CD4-positive, alpha-beta T cell treated with Interleukin-12 subunit alpha and Interleukin-12 subunit beta, for 1 hour (primary cell): ENCODE results near the gene NRG3.

Experiments used
- DNase-seq: peaks from one replicate; pipeline ENCODE4 v3.0.0-alpha.2; 2020

Gene NRG3

DNA sequence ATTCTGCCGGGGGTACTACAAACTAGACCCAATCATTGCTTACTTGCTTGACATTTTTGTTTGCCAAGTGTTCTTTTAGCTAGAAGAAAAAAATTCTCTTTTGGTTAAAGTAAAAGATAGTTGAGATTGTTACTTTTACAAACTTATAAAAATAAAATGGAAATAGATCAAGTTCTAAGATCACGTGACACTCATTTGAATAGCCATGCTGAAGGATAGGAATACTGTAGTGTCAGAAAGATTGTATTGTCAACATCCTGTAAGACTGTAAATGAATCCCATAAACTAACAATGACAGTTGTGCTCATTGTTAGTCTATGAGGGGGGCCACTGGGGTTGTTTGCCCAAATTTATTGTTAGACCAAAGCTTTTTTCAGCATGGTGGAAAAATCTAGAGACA is 10.5 kb downstream of the NRG3 start:
- no peak for DNase-seq

DNA sequence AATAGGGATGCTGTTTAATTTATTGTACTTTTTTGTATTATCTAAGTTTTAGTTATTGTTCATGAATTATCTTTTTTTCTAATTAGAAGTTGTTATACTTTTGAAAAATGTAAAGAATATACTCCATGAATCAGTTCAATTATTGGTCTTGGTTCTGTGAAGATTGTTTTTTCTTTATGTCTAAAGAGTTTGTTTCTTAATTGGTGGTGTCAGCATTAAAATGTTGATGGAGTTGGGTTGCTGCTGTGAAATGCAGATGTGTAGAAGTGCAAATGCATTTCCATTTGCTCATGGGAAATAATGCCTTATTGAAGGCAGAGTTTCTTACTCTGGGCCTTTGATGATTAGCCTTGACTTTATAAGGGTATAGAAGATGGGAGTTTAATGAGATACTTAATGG is 11.9 kb downstream of the NRG3 start:
- no peak for DNase-seq

DNA sequence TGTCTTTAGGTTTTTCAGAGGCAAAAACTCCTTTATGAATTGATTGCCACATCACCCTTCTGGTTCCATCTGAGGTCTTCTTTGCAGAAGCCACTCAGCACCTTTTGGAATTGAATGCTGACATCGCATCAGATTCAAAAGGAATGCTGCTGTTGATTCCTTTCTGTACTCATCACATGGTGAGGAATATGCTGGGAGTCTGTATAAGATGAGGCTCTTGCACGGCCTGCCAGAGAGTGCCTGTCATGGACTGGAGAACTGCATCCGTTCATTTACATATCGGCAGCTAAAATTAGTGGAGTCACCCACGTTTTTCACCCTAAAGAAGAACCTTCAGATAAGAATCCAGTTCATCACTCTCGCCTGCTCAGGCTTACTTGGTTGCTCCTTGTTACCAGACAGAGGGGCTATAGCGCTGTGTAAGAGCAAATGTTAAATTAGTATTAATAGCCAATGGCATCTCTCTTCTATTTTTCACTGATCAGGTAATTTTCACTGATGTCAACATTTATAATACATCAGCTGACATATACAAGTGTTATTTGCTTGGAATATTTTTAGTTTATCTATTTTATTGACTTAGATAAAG is 14.3 kb downstream of the NRG3 start:
- DNase-seq: no peak

DNA sequence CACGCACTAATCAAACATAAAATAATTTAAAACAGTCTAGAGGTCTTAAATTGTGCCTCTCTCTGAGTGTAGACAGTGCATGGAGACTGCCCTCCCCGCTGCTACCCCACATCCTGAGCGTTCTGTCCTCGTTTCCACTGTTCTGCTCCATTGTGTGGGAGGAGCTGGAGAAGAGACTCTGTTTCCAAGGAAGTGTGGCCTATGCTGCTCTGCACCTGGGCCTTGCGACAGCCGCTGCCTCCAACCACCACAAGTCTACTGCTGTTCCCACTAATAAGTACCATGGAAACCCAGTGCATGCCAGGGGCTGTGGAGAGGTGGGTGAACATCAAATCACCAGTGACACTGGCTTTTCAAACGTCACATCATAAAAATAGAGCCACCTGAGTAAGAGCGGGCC is 19.6 kb downstream of the NRG3 start:
- no peak for DNase-seq

DNA sequence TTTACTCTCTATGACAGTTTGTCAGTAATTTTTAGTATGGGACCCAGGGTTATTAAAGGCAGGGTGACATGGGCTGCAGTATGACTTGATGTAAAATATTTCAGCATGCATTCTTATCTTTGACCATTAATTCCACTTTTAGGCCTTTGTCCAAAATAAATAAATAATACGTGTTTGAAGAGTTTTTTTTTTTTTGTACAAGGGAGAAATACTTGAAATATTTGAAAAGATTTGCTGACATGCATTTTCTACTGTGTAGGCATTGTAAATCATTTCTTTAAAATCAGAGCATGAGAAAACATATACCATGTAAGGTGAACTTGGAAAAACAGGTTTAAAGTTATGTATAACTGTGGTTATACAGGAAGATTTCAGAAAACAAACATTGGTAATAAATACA is 23.5 kb downstream of the NRG3 start:
- no peak for DNase-seq

DNA sequence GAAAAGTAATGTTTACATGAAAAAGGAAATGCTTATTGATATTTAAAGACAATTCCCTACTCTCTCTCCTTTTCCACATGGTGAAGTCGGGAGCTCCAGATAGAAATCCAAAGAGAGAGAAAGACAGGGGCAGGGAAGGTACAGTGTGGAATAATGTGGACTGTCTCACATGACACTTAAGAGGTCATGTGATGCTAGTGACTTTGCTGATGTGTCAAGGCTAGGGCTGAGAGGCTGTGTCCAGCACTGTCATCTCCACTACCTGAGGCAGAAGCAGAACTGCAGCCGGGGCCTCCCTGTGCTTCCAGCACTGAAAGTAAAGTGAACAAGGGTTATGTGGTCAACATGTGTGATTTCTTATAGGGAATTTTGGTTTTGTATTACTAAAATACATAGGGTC is 26.0 kb downstream of the NRG3 start:
- no peak for DNase-seq

DNA sequence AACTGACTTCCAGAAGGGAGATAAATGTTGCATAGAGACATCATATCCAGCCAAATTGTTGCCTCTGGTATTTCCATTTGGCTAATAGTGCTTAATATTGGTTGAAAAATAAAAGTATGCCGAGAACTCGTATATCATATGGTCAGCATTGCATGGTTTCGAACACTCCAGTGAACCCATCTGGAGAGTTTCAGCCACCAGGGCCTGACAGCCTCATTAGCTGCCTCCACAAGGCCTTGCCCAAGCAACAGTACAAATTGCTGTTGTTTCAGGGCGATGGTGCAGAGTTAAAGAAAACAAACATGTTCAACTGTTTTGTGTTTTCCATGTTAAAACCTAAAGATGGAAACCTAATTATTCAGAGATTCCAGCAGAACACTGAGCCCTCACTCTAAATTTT is 28.5 kb downstream of the NRG3 start:
- no peak for DNase-seq

DNA sequence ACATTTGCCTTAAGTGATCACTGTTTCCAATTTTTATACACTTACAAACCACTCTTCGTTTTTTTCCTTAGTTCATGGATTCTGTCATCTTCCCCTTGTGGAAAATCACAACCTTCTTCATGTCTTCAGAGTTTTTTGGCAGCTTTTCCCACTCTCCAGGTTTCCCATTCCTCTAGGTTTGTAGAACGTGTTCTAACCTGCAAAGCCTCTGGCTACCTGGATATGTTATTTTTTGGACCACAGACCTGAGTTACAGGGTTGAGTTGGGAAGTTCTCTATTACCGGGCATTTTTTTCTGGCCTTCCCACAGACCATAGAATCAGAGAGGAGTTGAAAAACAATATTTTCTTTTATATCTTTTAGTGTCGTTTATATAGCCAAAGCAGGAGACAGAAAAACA is 30.2 kb downstream of the NRG3 start:
- DNase-seq: no peak

DNA sequence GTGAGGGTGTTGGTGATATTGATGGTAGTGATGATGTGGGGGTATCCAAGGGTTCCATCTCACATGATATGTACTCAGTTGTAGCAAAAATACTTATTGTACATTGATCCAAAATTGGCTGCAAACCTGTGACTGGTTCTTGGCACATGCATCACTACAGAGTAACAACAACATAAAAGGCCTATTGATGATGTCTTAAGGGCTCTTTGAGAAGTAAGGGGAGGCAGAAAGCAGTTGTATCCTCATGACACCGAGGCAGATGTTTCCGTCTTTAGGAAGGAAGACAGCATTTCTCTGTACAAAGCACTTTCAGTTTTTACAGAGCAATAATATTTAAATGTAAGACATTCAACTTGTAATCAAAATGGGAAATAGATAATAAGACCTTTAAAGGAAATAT is 34.5 kb downstream of the NRG3 start:
- DNase-seq: no peak

DNA sequence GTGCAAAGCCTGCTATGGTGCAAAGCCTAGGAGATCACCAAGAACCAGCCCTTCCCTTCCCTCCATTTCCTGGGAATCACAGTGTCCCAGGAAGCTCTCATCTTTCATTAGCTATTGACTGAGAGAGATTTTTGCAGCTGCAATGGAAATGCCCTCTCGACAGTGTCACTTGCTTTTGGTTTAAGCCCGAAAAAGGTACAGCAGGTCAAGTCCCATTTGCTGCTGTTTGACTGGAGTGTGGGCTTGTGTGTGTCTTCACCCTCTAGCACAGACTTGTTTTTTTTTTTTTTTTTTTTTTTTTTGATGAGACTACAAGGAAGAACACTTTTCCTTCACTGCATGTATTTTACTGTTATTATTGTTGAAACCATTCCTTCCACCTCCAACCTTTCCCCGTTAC is 36.3 kb downstream of the NRG3 start:
- DNase-seq: no peak

DNA sequence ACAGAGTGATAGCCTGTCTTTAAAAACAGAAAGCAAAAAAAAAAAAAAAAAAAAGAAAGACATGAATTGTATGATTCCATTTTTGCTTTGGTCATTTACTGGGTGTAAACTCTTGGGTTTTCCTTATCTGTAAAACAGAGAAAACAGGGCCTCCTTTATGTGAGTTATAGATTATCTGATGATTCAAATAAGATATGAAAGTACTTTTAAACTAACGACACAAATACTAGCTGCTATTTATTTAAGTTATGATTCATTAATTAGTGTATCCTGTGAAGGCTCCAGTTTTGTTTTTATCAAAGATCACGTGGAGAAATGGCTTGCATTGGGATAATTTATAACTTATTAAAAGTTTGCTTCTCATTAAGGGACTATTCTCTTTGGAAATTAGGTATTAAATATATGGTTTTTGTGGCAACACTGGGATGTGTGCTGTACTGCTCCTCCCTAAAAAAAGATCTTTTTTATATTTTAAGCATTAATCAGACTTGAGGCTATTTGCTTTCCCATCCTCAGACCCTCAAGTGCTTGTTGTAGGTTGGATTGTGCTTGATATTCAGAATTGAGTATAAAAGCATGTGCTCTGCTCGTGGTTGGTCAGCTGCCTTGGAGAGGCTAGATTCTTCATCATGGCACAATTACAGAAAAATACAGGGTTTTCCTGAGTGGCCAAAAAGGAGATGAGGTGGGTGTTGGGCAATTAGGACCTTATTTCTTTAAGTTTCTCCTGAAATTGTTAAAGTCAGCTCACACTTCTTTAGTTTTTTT is 39.9 kb downstream of the NRG3 start:
- no peak for DNase-seq

DNA sequence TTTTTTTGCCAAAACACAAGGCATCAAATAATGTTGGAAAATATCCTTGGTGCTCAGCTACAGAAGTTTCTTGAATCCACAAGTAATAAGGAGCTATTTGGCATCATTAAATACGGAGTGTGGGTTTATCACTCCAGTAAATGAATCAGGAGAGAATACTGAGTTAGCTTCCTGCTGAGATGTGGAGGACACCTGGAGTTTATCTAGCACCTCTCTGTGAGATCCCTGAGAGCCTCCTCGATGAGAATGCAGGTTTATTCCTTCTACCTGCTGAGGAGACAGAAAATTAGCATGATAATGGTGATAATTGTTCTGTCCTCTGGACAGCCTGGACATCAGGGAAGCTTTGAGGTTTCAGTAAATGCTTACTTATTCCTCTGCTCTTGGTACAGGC is 40.5 kb downstream of the NRG3 start:
- no peak for DNase-seq

DNA sequence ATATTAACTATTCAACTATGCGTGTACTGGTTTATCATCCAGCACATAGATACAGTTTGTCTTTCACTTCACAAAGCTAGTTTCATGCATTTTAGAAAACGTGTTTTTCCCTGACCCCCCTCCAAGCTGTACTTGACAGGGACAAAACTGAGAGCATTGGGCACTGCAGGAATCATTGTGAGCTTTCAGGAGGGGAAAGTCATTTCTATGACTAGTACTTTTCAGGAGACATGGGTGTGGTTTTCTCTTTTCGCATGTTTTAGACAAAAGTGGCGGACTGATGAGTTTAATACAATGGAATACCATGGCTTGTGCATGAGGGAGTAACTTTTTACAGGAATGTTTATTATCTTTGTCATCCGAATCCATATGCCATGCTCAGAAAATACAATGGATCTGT is 42.7 kb downstream of the NRG3 start:
- DNase-seq: no peak

DNA sequence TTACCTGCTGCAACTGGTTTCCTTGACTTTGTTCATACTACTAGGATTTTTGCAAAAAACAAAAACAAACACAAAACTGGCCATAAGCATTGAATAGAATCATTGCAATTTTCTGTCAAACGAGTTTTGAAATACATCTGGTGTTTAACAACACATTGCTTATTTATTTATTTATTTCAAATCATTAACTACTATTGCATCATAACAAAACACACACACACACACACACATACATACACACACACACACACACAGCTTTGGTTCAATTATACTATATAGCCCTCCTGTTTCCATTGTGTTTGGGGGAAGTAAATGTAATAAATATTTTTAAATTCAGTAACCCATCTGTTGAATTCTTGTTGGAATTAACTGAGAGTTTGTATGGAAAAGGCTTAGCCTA is 43.8 kb downstream of the NRG3 start:
- DNase-seq: no peak

DNA sequence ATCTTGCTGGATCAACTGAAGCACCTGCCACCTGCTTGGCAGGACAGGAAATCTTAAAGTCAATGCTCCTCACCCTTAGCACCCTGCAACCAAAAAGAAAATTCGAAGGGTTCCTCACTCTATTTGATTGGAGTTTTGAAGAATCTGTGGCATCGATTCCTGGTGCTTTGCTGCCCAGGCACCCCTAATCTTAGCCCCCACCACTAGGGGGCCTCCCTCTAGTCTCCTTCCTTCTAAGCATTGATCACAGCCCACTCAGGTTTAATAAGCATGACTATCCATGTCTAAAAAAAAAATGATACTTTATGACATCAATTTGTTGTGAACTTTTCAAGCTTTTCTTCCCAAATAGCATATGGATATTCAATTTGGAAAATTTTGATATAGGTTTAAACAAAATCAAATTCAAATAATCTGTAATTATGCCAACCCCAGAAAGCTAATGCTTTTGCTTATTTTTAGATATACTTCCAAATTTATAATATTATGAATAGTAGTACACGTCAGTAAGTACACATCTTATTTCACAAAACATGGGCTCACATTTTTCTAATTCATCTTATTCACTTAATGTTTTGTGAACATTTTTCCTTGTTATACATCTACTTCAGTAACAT is 45.3 kb downstream of the NRG3 start:
- no peak for DNase-seq

DNA sequence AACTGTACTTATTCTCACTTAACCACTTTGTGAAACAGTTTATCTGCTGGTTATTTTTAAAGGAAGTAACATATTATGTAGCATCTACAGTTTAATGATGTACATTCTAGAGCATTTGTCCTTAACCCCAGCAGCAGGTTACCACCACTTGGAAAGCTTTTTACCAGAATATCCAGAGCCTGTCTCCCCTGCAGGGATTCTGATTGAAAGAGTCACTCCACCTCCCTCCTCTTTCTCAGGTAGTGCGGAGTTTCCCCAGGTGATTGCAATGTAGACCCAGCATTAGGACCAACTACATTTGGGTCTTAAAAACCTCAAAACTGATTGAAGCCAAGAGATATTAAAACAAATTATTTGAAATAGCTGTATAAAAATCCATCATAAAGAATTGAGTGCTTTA is 53.1 kb downstream of the NRG3 start:
- no peak for DNase-seq

DNA sequence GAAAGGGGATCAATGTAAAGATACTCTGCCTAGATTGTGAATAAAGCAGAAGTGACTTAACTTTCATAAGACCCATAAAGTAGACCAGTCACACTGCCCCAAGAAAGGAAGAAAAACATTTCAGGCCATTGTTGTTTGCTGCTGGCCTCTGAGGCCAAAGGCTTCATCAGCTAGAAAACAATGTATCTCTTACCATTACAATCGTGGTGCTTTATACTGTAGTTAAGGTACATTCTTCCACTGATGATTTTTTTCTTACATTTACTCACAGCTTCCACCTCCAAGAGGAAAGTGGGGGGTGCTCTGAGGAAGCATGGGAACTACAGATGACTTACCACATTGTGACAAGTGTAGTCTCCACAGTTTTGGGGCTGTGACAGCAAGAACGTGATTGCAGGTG is 68.6 kb downstream of the NRG3 start:
- no peak for DNase-seq

DNA sequence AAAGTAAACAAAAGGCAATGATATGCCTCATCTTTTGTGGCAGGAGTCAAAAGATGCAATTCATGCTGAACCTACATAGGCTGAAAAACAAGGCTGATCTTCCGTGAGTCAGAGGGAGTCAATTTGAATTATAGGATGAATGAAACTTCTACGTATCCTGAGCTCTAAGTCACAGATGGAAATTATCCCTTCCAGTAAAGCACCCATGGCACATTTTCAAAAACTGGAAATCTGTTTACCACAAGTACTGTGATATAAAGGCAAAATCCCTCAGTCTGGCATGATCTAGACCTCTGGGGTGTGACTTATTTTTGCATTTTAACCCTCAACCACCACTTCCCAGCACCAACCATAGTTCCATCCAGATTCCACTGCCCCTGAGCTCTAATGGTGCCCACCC is 69.6 kb downstream of the NRG3 start:
- DNase-seq: no peak

DNA sequence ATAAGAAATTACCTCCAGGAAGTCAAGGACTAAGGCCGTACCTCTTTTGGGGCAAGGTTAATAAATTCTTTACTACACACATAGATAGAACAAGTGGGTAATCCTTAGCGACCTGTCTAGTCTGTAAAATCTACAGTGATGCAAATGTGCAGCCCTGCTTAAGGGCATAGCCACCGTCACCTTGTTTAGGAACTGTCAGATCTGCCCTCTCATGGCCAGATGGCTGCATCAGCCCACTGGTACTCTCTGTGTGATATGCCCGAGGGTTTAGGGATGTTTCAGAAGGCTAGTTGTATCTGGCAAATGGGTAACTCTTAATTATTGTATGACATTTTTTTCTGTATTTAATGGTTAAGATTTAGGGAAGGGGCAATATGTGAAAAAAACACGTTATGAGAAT is 74.3 kb downstream of the NRG3 start:
- DNase-seq: no peak

DNA sequence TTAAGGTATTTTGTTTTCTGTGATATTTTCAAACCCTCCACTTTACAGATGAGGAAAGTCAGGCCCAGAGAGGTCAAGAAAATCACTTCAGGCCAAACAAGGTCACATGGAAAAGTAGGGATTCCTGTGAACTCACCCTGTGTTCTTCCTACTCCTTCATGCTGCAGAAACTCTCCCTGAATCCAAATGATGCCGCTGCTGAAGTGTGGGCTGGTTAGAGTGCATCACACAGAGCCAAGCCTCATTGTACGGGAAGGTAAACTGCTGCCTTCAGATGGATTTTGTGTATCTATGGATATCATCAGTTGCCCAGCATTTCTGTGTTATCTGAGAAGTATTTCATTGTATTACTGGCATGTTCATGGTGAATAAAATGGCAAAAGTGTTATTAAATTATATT is 75.4 kb downstream of the NRG3 start:
- no peak for DNase-seq

DNA sequence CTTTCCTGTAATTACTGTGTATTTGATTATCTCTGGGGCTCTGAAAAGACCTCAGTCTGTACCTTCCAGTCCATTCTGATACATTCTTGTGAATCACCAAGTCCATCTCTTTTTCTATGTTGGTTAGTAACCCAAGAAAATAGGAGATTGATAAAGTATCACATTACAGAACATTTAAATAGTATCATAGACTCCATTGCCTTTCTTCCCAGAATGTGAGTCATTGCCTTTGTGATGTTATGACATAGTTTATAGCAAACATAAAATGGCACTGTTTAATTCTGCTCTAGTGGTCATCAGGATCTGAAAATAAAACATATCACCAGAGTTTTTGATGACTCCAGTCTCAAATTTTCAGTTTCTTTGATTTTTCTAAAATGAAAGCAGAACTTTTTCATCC is 78.4 kb downstream of the NRG3 start:
- no peak for DNase-seq

DNA sequence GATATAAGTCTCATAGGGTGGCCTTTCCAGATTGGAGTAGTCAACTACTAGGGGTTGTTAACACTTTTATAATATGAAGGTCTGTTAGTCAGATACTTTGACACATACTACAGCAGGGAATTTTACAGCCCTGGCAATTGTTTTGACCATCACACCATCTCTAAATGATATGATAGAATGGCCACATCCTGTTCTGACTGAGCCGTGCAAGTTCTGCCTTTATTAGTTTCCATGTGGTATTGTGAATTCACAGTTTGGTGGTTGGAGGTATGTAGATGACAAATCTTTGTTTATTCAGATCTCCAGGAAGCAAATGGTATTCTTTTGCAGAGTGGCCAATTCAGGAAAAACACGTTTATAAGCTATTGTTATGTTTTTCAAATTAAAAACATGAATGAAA is 83.0 kb downstream of the NRG3 start:
- no peak for DNase-seq

DNA sequence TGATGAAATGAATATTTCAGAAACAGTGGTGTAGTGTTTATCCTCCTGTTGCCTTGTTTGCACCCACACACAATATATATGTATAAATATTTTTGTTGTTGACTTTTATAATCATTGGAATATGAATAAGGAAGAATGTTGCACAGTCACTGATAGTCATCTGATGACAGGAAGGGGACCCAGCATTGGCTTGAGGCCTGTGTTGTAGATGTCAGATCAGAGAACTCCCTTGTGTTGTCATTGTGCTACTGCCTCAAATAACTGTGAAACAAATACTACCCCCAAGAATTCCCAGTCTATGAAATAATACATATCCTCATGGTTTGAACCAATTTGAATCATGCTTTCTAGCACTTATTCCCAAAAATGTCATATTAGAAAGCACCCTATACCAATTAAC is 84.0 kb downstream of the NRG3 start:
- no peak for DNase-seq

DNA sequence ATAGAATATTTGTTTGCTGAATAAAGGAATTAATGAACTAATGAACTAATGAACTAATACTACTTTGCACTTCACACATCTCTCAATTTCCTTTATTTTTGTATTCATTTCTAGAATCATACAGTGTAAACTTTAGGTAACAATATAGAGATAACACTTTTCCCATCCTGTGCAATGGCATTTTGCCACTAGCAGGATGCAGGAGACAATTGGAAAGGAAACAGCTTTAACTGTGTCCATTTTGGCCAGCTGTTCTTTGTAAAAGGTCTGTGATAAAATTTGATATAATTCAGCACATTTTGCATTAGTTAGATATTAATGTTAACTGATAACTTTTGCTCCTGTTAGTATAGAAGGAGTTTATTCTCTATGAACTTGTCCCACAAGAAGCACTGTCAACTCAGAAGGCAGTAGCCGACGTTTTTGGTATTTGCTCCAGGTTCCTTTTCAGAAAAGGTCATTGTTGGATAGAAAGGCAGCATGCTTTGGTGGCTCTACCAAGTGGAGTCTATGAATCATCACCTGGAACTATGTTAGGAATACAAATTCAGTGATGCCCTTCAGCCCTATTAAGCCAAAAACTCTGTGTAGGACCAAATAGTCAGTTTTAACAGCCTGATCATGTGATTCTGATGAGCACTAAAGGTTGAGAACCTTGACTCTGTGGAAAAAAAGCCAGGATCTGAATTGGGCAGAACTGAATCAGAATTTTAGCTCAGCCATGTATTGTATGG is 86.6 kb downstream of the NRG3 start:
- DNase-seq: no peak
